ENCODE data around the gene ZMIZ1. TPM values are rescaled to one million over a fixed set of nuclear protein-coding genes. Genes with fewer than 3 reads are reported as not detected.

The ZMIZ1 gene
- total RNA-seq, 1 experiment from 2014 or later: 28.4 TPM

- no peak for TF ChIP-seq REST (IDR thresholded peaks at IDR 0.05; ENCODE audit: low read depth)
- no peak for TF ChIP-seq ZNF274 (IDR thresholded peaks at IDR 0.05; ENCODE audit: low read depth, low read length)
- no peak for TF ChIP-seq SP1 (IDR thresholded peaks at IDR 0.05; ENCODE audit: low read depth)
- no peak for TF ChIP-seq POLR2AphosphoS5 (IDR thresholded peaks at IDR 0.05; ENCODE audit: low read depth, low read length)
- TF ChIP-seq SRF (IDR thresholded peaks at IDR 0.05; ENCODE audit: low read depth): no peak
- no peak for TF ChIP-seq ATF3 (IDR thresholded peaks at IDR 0.05)
- TF ChIP-seq MAX (IDR thresholded peaks at IDR 0.05): no peak
- no peak for TF ChIP-seq FOSL1 (IDR thresholded peaks at IDR 0.05; ENCODE audit: low read depth)
Observed at GRCh38 chr10:79236433-79236765, 167.6 kb downstream of the ZMIZ1 start (continued).

GRCh38 chr10:79237454-79238157 lies 168.8 kb downstream of the ZMIZ1 start:
- no peaks in the 10 kb centered on the region for H3K27me3 ChIP-seq (ENCODE audit: insufficient read depth, low read length)
- no TSS peak for BruUV-seq (replicated peaks)
- intact Hi-C loops (cut with micrococcal nuclease): no loop called here
- no peak overlapping the region for H3K27ac ChIP-seq (ENCODE audit: low read depth, low read length)
- H3K4me3 ChIP-seq (replicated peaks in 1 of 2; ENCODE audit: low read depth in 1 of 2, low read length in 2 of 2): no peak overlapping the region
- H4K20me1 ChIP-seq (ENCODE audit: insufficient read depth): no peaks in the 10 kb centered on the region
- ChIA-PET POLR2A (no interaction called here), CTCF (no interaction called here), RAD21 (ENCODE audit: low non-redundant PET in 1 of 2, low total read pairs in 2 of 2, uncharacterized antibody in 2 of 2, unreplicated experiment in 2 of 2) (no interaction called here)
- no peaks in the 10 kb centered on the region for H3K79me2 ChIP-seq (ENCODE audit: insufficient read depth, low read length)
- no peak overlapping the region for H3K9ac ChIP-seq (ENCODE audit: low read length)
- no peak overlapping the region for H3K4me2 ChIP-seq (ENCODE audit: low read length)
- H3K9me2 ChIP-seq (ENCODE audit: insufficient read depth): no peaks in the 10 kb centered on the region
- H3K9me3 ChIP-seq (ENCODE audit: control insufficient read depth in 1 of 2, insufficient read depth in 1 of 2, low read depth in 1 of 2, low read length in 2 of 2): no peaks in the 10 kb centered on the region
- peaks cover 0 to 28% of the 10 kb centered on the region in 2 experiments; a peak in 2 of 4 replicates for H3K4me1 ChIP-seq (ENCODE audit: control insufficient read depth in 1 of 2, insufficient read depth in 2 of 2, low read length in 2 of 2)
- no peak for ATAC-seq
- no peak overlapping the region for H2AFZ ChIP-seq (ENCODE audit: low read depth, low read length, poor library complexity, severe bottlenecking)
- H3K36me3 ChIP-seq (ENCODE audit: control insufficient read depth in 1 of 2, insufficient read depth in 2 of 2, low read length in 2 of 2): no peaks in the 10 kb centered on the region
- DNase-seq (ENCODE audit: low read depth, low spot score): no peak
- TF ChIP-seq YY1 (IDR thresholded peaks at IDR 0.05; ENCODE audit: extremely low read depth, insufficient replicate concordance, low read depth, low read length) (no peak), CTCF (IDR thresholded peaks at IDR 0.05 in 2 of 3, conservative IDR thresholded peaks at IDR 0.05 in 1 of 3; ENCODE audit: borderline replicate concordance in 1 of 3, insufficient read depth in 1 of 3, low read depth in 2 of 3, low read length in 2 of 3) (no peak), POLR2A (IDR thresholded peaks at IDR 0.05; ENCODE audit: borderline replicate concordance, extremely low read depth, insufficient read depth, insufficient read length) (no peak), REST (IDR thresholded peaks at IDR 0.05; ENCODE audit: low read depth) (no peak), POLR2AphosphoS5 (IDR thresholded peaks at IDR 0.05; ENCODE audit: low read depth, low read length) (no peak), JUND (IDR thresholded peaks at IDR 0.05) (no peak), SP1 (IDR thresholded peaks at IDR 0.05; ENCODE audit: low read depth) (no peak), MAX (IDR thresholded peaks at IDR 0.05) (no peak), EZH2 (IDR thresholded peaks at IDR 0.05) (no peak), EGR1 (IDR thresholded peaks at IDR 0.05; ENCODE audit: low read depth) (no peak)
